Measurements from ENCODE around the gene ATP5IF1.
A peak's percentile ranks its signal among the peaks of the same experiment; 100 is the strongest.

The ATP5IF1 gene

GRCh38 chr1:28246427-28246832 is 10.5 kb downstream of the ATP5IF1 start:
- TF ChIP-seq CTCF (IDR thresholded peaks at IDR 0.05; ENCODE audit: low read length, missing control alignments): no peak

GRCh38 chr1:28247612-28248272 is 11.8 kb downstream of the ATP5IF1 start:
- peak overlapping the region; percentile 5 for H3K4me3 ChIP-seq (replicated peaks; ENCODE audit: low read depth, low read length)
- TF ChIP-seq CTCF (IDR thresholded peaks at IDR 0.05; ENCODE audit: low read length, missing control alignments): no peak
- no peak for DNase-seq (ENCODE audit: low read depth)

More at GRCh38 chr1:28246427-28246832, 10.5 kb downstream of the ATP5IF1 start:
- H3K4me3 ChIP-seq (replicated peaks; ENCODE audit: low read depth, low read length): peak overlapping the region; percentile 68
- DNase-seq (ENCODE audit: low read depth): peak; percentile 62

- H3K4me3 ChIP-seq (replicated peaks; ENCODE audit: low read depth, low read length): peak overlapping the region; percentile 1
- DNase-seq (ENCODE audit: low read depth): peak; percentile 90
- peak; percentile 98 for TF ChIP-seq CTCF (IDR thresholded peaks at IDR 0.05; ENCODE audit: low read length, missing control alignments)
These were observed 12.5 kb downstream of the ATP5IF1 start for GRCh38 chr1:28248273-28249012.

GRCh38 chr1:28249013-28249865 is 13.3 kb downstream of the ATP5IF1 start:
- no peak for TF ChIP-seq CTCF (IDR thresholded peaks at IDR 0.05; ENCODE audit: low read length, missing control alignments)
- peak overlapping the region; percentile 1 for H3K4me3 ChIP-seq (replicated peaks; ENCODE audit: low read depth, low read length)
- DNase-seq (ENCODE audit: low read depth): peak; percentile 77

- H3K4me3 ChIP-seq (replicated peaks; ENCODE audit: low read depth, low read length): no peak overlapping the region
- DNase-seq (ENCODE audit: low read depth): no peak
- no peak for TF ChIP-seq CTCF (IDR thresholded peaks at IDR 0.05; ENCODE audit: low read length, missing control alignments)
These were observed 14.0 kb downstream of the ATP5IF1 start for GRCh38 chr1:28249866-28250295.

GRCh38 chr1:28256197-28256827 is 20.4 kb downstream of the ATP5IF1 start:
- no peak overlapping the region for H3K4me3 ChIP-seq (replicated peaks; ENCODE audit: low read depth, low read length)
- DNase-seq (ENCODE audit: low read depth): no peak
- no peak for TF ChIP-seq CTCF (IDR thresholded peaks at IDR 0.05; ENCODE audit: low read length, missing control alignments)
